CD4-positive, alpha-beta T cell treated with Interleukin-17A for 1 hour (primary cell): ENCODE results near the gene FDXACB1.

ENCODE experiments used
- DNase-seq: peaks from one replicate; pipeline ENCODE4 v3.0.0-alpha.2; 2020

FDXACB1 gene

GRCh38 chr11:111841370-111842053 lies 37.5 kb downstream of the FDXACB1 start:
- DNase-seq: peak; percentile 84

DNA sequence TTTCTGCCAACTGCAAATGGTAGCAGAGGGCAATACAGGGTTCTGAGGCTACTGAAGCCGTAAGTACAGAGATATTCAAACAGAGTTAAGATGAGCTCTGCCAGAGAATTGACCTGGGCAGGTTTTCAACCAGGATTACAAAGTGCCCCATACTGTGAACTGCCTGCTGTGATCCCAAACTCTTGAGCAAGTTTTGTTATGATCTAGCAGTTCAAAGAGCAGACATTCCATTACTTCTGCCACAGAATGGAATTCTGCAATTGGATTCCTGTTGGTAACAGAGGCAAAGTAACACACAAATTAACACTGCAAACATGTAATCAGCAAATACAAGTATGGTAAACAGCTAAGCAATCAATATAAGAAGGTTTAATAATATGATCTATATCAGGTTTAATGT lies 38.8 kb downstream of the FDXACB1 start:
- no peak for DNase-seq

GRCh38 chr11:111838054-111838453 lies 40.9 kb downstream of the FDXACB1 start:
- no peak for DNase-seq

DNA sequence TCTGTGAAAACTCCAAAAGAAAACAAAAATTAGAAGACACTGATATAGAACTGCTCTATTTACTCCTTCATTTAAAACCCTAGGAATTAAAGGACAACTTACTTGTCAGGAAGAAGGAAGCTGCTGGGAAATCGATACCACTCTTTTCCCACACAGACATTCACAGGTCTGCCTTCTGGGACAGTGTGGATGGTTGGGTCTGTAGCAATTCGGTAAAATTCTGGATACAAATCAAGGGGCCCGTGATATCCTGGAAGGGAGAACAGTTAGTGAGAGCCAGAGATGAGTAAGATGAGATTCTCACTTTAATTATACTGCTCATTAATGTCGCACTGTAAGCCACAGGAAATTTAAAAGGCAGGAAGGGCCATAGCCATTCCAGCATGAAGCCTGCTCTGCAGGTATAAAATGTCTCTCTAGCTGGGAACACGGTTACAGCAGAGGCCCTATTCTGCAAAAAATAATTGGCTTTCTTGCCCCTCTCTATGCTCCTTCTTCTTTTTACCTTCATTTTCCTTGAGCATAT lies 41.5 kb downstream of the FDXACB1 start:
- no peak for DNase-seq

DNA sequence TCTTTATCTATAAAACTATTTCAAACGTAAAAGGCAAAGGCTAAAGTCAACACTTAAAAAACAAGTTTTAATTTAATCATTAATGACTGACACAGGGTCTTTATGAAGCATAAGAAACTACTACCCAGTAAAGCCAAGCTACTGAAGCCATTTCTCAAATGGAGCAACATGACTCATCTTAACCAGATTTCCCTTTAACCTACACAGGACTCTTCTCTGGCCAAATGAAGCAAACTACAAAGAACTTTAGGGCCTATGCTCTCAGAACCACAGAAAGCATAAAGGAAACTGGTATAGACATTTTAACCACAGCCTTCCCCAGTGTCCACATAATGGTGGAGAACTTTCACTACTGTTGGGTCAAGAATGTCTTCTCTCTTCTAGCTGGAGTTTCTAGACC lies 42.2 kb downstream of the FDXACB1 start:
- no peak for DNase-seq

DNA sequence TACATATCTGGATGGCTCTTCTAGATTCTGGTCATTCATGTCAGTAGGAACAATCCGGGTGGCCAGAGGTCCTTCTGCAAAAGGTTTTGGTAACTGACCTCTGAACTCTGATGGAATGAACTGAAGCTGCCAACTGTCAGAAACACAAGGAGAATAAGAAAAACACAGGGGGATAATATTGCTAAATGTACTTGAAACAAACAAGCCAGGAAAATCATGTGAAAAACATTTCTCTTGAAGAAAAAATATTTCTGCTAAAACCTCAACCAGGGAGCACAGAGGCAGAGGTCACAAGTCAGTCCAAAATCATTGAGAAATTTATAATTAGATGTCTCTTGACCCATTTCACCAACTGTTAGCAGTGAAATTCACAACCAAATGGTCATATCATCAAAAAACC lies 42.8 kb downstream of the FDXACB1 start:
- DNase-seq: no peak

GRCh38 chr11:111835665-111836064 lies 43.3 kb downstream of the FDXACB1 start:
- no peak for DNase-seq

- no peak for DNase-seq
These were observed 44.4 kb downstream of the FDXACB1 start for GRCh38 chr11:111834432-111835163.

DNA sequence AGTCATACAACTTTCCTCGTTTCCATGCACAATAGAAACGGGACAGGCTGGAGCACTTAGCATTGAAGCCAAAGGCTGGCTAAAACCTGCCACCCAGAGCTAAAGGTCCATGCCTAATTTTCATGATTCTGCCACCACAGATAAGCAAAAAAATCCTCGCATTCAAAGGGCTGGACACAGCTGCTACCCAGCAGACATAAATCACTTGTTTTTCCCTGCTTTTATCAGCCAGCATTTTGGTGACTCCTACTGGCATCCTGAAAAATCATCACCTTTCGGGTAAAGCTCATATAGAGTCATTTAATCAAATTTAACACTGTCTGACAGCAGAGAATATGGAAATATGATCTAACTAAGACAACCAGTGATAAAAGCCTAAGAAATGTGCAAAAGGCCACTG lies 45.4 kb downstream of the FDXACB1 start:
- no peak for DNase-seq

DNA sequence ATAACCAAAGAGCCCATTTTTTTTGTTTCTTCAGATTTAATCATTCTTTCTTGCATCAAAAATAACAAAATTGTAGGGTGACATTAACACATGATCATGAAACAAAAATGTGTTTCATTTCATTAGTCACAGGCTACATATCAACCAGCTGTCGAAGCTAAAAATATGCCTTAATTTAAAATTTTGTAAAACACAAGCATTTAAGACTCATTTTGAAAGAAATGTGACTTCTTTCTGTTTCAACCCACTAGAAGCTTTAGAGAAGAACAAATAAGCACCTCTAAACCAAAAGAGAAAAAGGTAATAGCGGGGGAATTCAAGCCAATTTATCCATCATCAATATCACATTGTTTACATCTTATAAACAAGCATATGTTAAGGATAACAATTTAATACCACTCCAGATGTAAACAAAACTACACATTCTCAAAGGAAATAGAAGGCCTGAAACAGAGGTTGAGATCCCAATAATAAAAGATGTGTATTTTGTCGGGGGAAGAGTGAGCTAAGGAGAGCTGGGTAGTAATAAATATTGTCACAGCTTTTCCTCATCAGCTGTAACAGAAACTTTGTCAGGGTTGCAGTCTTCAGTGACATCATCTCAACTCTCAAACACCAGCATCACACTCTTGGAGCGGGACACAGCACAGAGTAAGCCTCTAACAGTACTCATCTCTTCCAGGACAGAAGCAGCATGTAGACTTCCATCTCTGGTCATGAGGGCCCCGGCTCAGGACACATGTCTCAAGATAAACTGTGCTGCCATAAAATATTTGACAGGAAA lies 49.6 kb downstream of the FDXACB1 start:
- no peak for DNase-seq

DNA sequence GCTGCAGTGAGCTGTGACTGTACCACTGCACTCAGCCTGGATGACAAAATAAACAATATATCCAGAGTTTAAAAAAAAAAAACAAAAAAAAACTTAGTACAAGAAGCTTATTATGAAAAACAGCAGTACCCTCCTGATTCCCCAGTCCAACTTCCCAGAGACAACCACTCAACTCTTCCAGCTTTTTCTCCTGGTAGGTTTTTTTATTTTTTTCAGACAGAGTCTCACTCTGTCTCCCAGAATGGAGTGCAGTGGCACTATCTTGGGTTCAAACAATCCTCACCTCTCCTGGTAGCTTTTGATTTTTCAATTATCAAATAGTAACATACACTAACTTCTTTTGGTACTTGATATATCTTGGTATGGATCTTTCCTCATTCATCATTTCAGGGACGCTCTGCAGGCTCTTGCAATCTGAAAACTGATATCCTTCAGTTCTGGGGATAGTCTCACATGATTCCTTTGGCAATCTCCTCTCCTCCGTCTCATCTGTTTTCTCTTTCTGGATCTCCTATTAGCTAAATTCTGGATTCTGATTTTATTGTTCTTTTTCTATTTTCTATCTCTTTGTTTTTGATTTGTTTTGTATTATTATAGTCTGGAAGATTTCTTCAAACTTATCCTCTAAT lies 52.5 kb downstream of the FDXACB1 start:
- DNase-seq: no peak
